Activated CD8-positive, alpha-beta T cell treated with anti-CD3 and anti-CD28 coated beads for 36 hours (primary cell): Measurements from ENCODE around the gene SMIM38. TPM values are rescaled to one million over a fixed set of nuclear protein-coding genes. Genes with fewer than 3 reads are reported as not detected.

ENCODE experiments used
- ATAC-seq: fragments of 200-7000 bp; cut with Tn5 transposase; one replicate; pipeline ENCODE4 v1.10.0; 2021; ENCODE audit warnings: mild to moderate bottlenecking, moderate library complexity
- CTCF ChIA-PET: fragments of 350-600 bp; sonication (Branson Sonifier 250); formaldehyde crosslinking; loops from one replicate; lab custom pipeline; 2021; ENCODE audit warnings: antibody characterized with exemption; lab: Charles Lee
- POLR2A ChIA-PET: fragments of 350-600 bp; sonication (Branson Sonifier 250); formaldehyde crosslinking; loops from one replicate; lab custom pipeline; 2021; ENCODE audit warnings: antibody characterized with exemption; lab: Charles Lee
- DNase-seq: peaks from one replicate; pipeline ENCODE4 v3.0.0-alpha.2; 2020
- H3K27ac Mint-ChIP-seq: one replicate; pipeline ENCODE4 v1.8.0; 2021; ENCODE audit warnings: mild to moderate bottlenecking, mixed read lengths
- H3K27me3 Mint-ChIP-seq: one replicate; pipeline ENCODE4 v1.8.0; 2021; ENCODE audit warnings: mixed read lengths
- H3K36me3 Mint-ChIP-seq: one replicate; pipeline ENCODE4 v1.8.0; 2021; ENCODE audit warnings: low read depth, mixed read lengths
- H3K4me1 Mint-ChIP-seq: one replicate; pipeline ENCODE4 v1.8.0; 2021; ENCODE audit warnings: low read depth, mixed read lengths
- H3K4me3 Mint-ChIP-seq: one replicate; pipeline ENCODE4 v1.8.0; 2021; ENCODE audit warnings: mild to moderate bottlenecking, moderate library complexity, mixed read lengths
- H3K9me3 Mint-ChIP-seq: one replicate; pipeline ENCODE4 v1.8.0; 2021; ENCODE audit warnings: mixed read lengths
- CTCF ChIP-seq: fragments of 200-600 bp; IDR thresholded peaks from one replicate; pipeline ENCODE4 v1.8.0; 2022; ENCODE audit warnings: antibody characterized with exemption, mild to moderate bottlenecking
- intact Hi-C: fragments of 100-400 bp; cut with micrococcal nuclease; formaldehyde crosslinking; loops from one replicate; pipeline ENCODE4 v1.10.0; 2022
- total RNA-seq, 2 experiments: library from RNA; stranded (reverse); gene quantifications; one replicate each; pipeline ENCODE4 v1.2.3, GENCODE V29; 2021

SMIM38 gene
- total RNA-seq, 2 experiments from 2014 or later, result 0.31 to 0.77 TPM

DNA sequence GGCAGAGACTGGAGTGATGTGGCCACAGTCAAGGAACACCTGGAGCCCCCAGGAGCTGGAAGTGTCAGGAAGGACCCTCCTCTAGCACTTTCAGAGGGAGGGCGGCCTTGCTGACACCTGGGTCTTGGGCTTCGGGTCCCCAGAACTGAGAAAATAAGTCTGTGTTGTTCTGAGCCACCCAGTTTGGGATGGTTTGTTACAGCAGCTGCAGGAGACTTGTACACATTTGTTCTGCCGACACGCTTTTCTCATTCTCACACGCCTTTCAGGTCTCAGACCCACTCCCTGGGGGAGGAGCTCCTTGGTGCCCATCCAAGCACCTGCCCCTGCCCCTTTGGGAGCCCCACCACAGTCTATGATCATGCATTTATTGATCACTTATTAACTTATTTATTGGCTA is 47.2 kb upstream of the SMIM38 start:
- CTCF ChIA-PET, result no interaction called here

DNA sequence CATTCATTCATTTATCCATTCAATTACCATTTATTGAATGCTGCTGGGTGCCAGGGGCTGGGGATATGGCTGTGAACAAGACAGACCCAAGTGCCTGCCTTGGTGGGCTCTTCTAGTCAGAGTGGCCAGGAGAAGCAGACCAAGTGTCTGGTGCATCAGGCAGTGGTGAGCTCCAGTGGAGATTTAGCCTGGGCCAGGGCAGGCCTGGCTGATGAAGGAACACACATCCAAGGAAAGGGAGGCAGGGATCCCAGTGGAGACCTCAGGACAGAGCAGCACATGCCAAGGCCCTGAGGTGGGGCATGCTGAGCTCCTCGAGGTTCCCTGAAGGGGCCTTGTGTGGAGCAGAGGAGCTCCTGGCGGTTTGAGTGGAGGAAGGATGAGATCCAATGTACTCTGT is 46.6 kb upstream of the SMIM38 start:
- intact Hi-C loops, result loop anchor here (10.0 kb wide), 1 partner anchor 186 kb away; the partner anchor contains the start of gene MYEOV
- ATAC-seq (no peak), DNase-seq (no peak)
- Mint-ChIP-seq H3K4me1 (peaks cover 4% of the 10 kb centered on the region), H3K9me3 (peaks cover 6% of the 10 kb centered on the region), H3K27ac (no peak overlapping the region), H3K27me3 (no peaks in the 10 kb centered on the region), H3K36me3 (peaks cover 2% of the 10 kb centered on the region), H3K4me3 (no peak overlapping the region)
- CTCF ChIA-PET, result no interaction called here
- POLR2A ChIA-PET, result interaction anchor here (1.1 kb wide), 1 partner anchor 13 kb away, joined by 3 read pairs; no protein-coding TSS in a partner anchor
- no peak for TF ChIP-seq CTCF

More for the DNA sequence above, 47.2 kb upstream of the SMIM38 start:
- no peak for TF ChIP-seq CTCF
- H3K4me3 Mint-ChIP-seq, result no peak overlapping the region
- POLR2A ChIA-PET, result no interaction called here
- H3K36me3 Mint-ChIP-seq, result peaks cover 2% of the 10 kb centered on the region
- DNase-seq, result no peak
- no peak for ATAC-seq
- H3K27me3 Mint-ChIP-seq, result no peaks in the 10 kb centered on the region
- H3K27ac Mint-ChIP-seq, result no peak overlapping the region
- H3K9me3 Mint-ChIP-seq, result peaks cover 6% of the 10 kb centered on the region
- H3K4me1 Mint-ChIP-seq, result peaks cover 4% of the 10 kb centered on the region
- intact Hi-C loops, result loop anchor here (10.0 kb wide), 1 partner anchor 186 kb away; the partner anchor contains the start of gene MYEOV

- no peak for DNase-seq
- intact Hi-C loops, result no loop called here
- peaks cover 6% of the 10 kb centered on the region for H3K9me3 Mint-ChIP-seq
Measured at GRCh38 chr11:69110451-69110850, 45.3 kb upstream of the SMIM38 start.

DNA sequence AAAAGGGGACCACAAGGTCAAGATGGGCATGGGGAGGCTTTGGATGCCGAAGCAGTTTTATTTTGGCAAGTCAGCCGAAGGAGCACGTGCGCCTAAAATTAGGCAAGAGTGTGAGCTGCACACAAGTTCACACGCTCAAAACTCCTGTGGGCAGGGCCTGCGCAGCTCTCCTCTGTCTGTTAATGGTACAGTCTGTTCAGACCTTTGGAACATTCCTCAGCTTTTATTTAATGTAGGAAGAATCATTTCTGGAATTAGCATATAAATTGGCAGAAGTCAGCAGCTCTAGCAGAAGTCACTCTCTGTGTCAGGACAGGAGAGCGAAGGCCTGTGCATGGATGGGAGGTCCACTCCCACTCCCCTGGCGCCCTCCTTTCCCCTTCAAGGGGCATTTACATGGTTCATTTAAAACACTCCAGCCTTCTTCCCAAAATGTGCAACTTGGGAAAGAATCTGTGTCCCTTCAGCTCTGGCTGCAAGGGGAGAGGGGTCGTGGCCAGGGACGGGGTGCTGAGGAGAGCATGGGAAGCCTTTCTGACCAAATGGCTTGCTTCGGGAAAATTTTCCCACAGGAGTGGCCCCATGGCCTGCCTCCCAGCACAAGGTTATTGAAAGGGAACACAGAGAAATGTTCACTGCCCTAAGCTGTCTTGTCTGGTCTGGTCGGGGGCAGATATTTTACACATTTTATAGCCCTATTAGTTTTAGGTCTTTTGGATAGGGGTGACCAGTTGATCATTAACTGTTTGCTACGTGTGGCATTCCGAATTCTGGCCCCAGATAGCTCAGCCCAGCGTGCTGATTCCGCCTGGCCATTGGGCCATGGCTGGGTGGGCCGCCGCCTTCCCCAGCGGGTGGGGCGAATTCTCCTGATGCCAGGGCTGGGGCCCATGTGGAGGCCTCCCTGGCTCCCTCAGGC is 43.9 kb upstream of the SMIM38 start:
- ATAC-seq (no peak), DNase-seq (no peak)
- no peaks in the 10 kb centered on the region for H3K27me3 Mint-ChIP-seq
- H3K4me3 Mint-ChIP-seq, result no peak overlapping the region
- POLR2A ChIA-PET, result interaction anchor here (0.6 kb wide), 1 partner anchor 9 kb away, joined by 3 read pairs; no protein-coding TSS in a partner anchor
- TF ChIP-seq CTCF, result no peak
- peaks cover 2% of the 10 kb centered on the region for H3K36me3 Mint-ChIP-seq
- H3K9me3 Mint-ChIP-seq, result peaks cover 6% of the 10 kb centered on the region
- H3K27ac Mint-ChIP-seq, result no peak overlapping the region
- CTCF ChIA-PET, result no interaction called here
- intact Hi-C loops, result no loop called here
- peaks cover 2% of the 10 kb centered on the region for H3K4me1 Mint-ChIP-seq

More at GRCh38 chr11:69110451-69110850, 45.3 kb upstream of the SMIM38 start:
- ATAC-seq, result no peak
- Mint-ChIP-seq H3K27ac (no peak overlapping the region), H3K4me1 (peaks cover 4% of the 10 kb centered on the region), H3K36me3 (peaks cover 2% of the 10 kb centered on the region), H3K27me3 (no peaks in the 10 kb centered on the region), H3K4me3 (no peak overlapping the region)
- ChIA-PET POLR2A (no interaction called here), CTCF (no interaction called here)
- no peak for TF ChIP-seq CTCF

GRCh38 chr11:69113226-69113625 is 42.5 kb upstream of the SMIM38 start:
- Mint-ChIP-seq H3K9me3 (peaks cover 6% of the 10 kb centered on the region), H3K36me3 (peaks cover 1% of the 10 kb centered on the region), H3K4me1 (no peaks in the 10 kb centered on the region), H3K27ac (no peak overlapping the region), H3K4me3 (no peak overlapping the region), H3K27me3 (no peaks in the 10 kb centered on the region)
- ChIA-PET POLR2A (interaction anchor here (0.6 kb wide), 1 partner anchor 101 kb away, joined by 3 read pairs; no protein-coding TSS in a partner anchor), CTCF (interaction anchor here (1.7 kb wide), 1 partner anchor 557 kb away, joined by 5 read pairs; no protein-coding TSS in a partner anchor)
- DNase-seq (no peak), ATAC-seq (no peak)
- intact Hi-C loops, result no loop called here
- no peak for TF ChIP-seq CTCF
